Activated naive CD8-positive, alpha-beta T cell treated with anti-CD3 and anti-CD28 coated beads, Interleukin-2, amount 10 ng/mL, durations not matched to agents 7 days and 5 days (primary cell): ENCODE measurements around the gene ZFP64. TPM values are rescaled to one million over a fixed set of nuclear protein-coding genes. Genes with fewer than 3 reads are reported as not detected.

Source experiments
- ATAC-seq: fragments of 150-1000 bp; cut with Tn5 transposase; one replicate; pipeline ENCODE4 v1.10.0; 2021; ENCODE audit warnings: low read depth, moderate library complexity
- POLR2A ChIA-PET: fragments of 350-600 bp; sonication (Branson Sonifier 250); formaldehyde crosslinking; loops from one replicate; lab custom pipeline; 2021; ENCODE audit warnings: antibody characterized with exemption; lab: Charles Lee
- DNase-seq: peaks from one replicate; pipeline ENCODE4 v3.0.0; 2021
- H3K27ac Mint-ChIP-seq: one replicate; pipeline ENCODE4 v1.8.0; 2022; ENCODE audit warnings: mild to moderate bottlenecking, mixed read lengths
- H3K27me3 Mint-ChIP-seq: one replicate; pipeline ENCODE4 v1.8.0; 2022; ENCODE audit warnings: mild to moderate bottlenecking, moderate library complexity, mixed read lengths
- H3K36me3 Mint-ChIP-seq: one replicate; pipeline ENCODE4 v1.8.0; 2021; ENCODE audit warnings: mild to moderate bottlenecking, mixed read lengths
- H3K4me1 Mint-ChIP-seq: one replicate; pipeline ENCODE4 v1.8.0; 2021; ENCODE audit warnings: mixed read lengths
- H3K4me3 Mint-ChIP-seq: one replicate; pipeline ENCODE4 v1.8.0; 2022; ENCODE audit warnings: mild to moderate bottlenecking, moderate library complexity, mixed read lengths
- H3K9me3 Mint-ChIP-seq: one replicate; pipeline ENCODE4 v1.8.0; 2021; ENCODE audit warnings: mixed read lengths
- total RNA-seq, 2 experiments: library from RNA; stranded (reverse); gene quantifications; one replicate each; pipeline ENCODE4 v1.2.3, GENCODE V29; 2021

The ZFP64 gene
- total RNA-seq, 2 experiments from 2014 or later, result 12.2 to 13.7 TPM

DNA sequence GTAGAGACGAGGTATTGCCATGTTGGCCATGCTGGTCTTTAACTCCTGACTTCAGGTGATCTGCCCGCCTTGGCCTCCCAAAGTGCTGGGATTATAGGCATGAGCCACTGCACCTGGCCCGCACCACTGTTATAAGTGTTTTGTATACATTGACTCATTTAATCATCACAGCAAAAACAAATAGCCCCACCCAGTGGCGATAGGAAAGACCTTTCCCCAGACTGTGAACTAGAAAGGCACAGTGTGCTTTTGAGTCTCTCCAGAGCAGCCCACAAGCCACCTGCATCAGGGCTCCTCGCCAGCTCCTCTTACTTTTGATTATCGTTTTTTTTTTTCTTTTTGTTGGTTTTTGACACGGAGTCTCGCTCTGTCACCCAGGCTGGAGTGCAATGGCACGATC is 27.9 kb upstream of the ZFP64 start:
- Mint-ChIP-seq H3K4me3 (no peak overlapping the region), H3K4me1 (no peaks in the 10 kb centered on the region), H3K9me3 (peaks cover 10% of the 10 kb centered on the region), H3K36me3 (peaks cover 2% of the 10 kb centered on the region), H3K27ac (no peak overlapping the region), H3K27me3 (peaks cover 5% of the 10 kb centered on the region)
- no peak for ATAC-seq
- POLR2A ChIA-PET, result no interaction called here
- DNase-seq, result no peak

DNA sequence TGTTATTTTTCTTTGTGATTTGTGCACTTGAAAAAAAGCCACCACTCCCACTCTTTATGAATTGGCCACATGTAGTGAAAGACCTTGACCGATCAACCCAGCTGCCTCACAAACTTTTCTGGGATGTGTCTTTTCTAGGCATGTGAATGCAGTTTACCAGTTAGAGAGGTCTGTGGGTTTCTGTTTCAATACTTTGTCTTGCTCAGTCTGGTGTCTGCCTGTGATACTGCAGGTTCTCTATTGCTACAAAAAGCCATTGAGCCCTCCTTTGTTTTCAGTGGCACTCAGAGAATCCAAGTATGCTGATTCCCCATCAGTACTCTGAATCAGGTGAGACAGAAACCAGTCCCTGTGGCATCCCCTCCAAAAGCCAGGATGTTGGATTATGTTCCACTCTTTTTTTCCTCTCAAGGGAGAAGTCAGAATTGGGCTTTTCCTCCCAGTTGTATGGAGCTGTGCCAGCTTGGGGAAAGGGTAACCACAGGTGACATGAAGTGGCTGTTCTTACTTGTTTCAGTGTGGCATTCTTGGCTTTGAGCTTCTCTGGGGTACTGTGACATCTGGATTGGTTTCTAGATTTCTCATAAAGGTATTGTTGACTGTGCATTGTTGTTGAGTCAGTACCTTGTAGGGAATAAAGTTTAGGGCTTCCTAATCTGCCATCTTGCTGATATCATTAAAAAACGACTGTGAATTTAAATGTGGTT is 26.3 kb upstream of the ZFP64 start:
- Mint-ChIP-seq H3K4me3 (no peak overlapping the region), H3K27ac (no peak overlapping the region), H3K36me3 (peaks cover 2% of the 10 kb centered on the region), H3K27me3 (peaks cover 7% of the 10 kb centered on the region), H3K9me3 (peaks cover 10% of the 10 kb centered on the region), H3K4me1 (no peaks in the 10 kb centered on the region)
- ATAC-seq, result no peak
- POLR2A ChIA-PET, result no interaction called here
- DNase-seq, result no peak

DNA sequence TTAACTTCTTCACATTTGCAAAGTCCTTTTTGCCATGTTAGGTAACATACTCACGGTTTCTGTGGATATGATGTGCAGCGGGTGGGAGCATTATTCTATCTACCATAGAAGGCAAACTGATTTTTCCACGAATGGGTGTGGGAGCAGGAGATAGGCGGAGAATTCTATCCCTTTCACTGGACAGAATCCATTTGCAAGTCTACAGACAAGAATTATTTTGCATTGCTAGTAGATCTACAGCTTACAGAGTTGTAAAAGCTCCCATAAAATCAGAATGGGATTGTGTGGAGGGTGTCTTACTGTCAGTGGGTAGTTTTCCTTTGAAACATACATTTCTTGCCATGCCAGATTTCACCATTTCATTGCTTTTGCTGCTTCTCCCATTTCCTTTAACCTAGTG is 22.4 kb upstream of the ZFP64 start:
- H3K36me3 Mint-ChIP-seq, result no peaks in the 10 kb centered on the region
- ATAC-seq, result no peak
- POLR2A ChIA-PET, result interaction anchor here (1.4 kb wide), 1 partner anchor 22 kb away, joined by 5 read pairs; the partner anchor contains the start of gene ZFP64
- no peak for DNase-seq
- H3K27me3 Mint-ChIP-seq, result peaks cover 7% of the 10 kb centered on the region
- H3K27ac Mint-ChIP-seq, result no peak overlapping the region
- H3K4me3 Mint-ChIP-seq, result no peak overlapping the region
- peaks cover 2% of the 10 kb centered on the region for H3K9me3 Mint-ChIP-seq
- no peaks in the 10 kb centered on the region for H3K4me1 Mint-ChIP-seq

DNA sequence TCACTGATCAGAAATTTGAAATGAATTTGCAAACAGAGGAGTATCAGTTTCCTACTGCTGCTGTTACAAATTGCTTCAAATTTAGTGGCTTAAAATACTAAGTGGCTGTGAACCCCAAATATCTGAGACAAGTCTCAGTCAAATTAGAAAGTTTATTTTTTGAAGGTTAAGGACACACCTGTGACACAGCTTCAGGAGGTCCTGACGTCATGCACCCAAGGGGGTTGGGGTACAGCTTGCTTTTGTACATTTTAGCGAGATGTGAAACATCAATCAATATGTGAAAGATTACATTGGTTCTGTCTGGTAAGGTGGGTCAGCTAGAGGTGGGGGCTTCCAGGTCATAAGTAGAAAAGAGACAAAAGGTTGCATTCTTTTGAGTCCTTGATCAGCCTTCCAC is 21.4 kb upstream of the ZFP64 start:
- Mint-ChIP-seq H3K27me3 (peaks cover 7% of the 10 kb centered on the region), H3K4me3 (no peak overlapping the region)
- no peak for ATAC-seq

DNA sequence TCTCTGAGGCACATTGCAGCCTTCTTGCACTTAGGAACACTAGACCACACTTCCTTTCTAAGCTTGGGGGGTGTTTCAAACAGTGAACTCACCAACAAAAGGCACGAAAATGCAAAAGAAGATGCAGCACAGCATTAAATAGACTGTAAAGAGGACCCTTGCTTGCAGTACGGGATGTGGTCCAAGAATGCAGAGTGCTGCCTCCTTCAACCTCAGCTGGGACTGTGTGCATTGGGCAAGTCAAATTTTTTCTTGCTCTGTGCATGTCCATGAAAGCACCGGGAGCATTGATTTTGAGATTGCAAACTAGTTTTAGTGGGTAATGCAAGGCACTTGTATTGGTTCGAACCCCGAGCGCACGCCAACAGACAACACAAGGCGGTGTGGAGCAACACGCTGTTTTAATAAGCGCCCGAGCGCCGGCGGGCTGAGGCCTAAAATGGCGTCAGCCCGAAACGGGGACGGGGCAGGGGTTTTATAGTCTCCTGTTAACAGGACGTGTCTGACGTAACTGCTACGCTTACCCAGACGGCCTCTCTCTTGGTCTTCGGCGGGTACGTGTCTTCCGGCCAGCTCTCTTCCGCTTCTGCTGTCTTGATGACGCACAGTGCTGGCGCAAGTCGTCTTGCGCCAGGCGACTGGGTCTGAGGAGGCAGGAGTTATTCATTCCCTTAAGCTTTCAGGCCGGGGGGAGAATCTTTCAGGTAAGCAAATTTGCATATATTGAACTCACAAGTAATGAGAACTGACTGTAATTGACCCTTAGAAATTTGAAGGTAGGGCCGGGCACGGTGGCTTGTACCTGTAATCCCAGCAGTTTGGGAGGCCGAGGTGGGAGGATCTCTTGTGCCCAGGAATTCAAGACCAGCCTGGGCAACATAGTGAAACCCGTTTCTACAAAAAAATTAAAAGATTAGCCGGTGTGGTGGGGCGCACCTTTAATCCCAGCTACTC is 18.7 kb upstream of the ZFP64 start:
- Mint-ChIP-seq H3K27ac (no peak overlapping the region), H3K27me3 (peaks cover 3% of the 10 kb centered on the region), H3K4me3 (no peak overlapping the region), H3K36me3 (no peaks in the 10 kb centered on the region), H3K4me1 (no peaks in the 10 kb centered on the region), H3K9me3 (peaks cover 2% of the 10 kb centered on the region)
- no peak for ATAC-seq
- no peak for DNase-seq
- POLR2A ChIA-PET, result no interaction called here

More for the DNA sequence above, 21.4 kb upstream of the ZFP64 start:
- no peaks in the 10 kb centered on the region for H3K4me1 Mint-ChIP-seq
- no peak for DNase-seq
- peaks cover 2% of the 10 kb centered on the region for H3K9me3 Mint-ChIP-seq
- no peaks in the 10 kb centered on the region for H3K36me3 Mint-ChIP-seq
- POLR2A ChIA-PET, result interaction anchor here (1.4 kb wide), 1 partner anchor 21 kb away, joined by 5 read pairs; the partner anchor contains the start of gene ZFP64
- no peak overlapping the region for H3K27ac Mint-ChIP-seq

DNA sequence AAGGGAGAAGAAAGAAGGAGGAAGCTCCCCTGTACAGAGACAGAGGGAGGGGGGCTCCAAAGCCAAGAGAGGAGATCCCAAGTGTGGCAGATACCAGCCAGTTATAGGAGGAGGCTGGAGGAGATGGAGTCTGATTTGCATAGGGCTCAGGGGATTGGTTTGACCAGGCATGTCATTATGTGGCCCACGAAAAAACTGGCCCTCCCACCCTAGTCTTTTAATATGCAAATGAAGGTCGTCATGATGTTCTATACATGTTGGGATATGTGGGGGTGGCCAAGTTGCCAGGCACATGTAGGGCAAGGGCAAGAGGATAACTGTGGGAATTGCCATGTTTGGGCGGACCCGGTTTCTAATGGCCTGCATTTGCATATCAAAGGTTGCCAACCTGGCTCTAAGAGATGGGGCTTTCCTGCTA is 17.6 kb upstream of the ZFP64 start:
- Mint-ChIP-seq H3K27me3 (peaks cover 3% of the 10 kb centered on the region), H3K9me3 (peaks cover 2% of the 10 kb centered on the region), H3K27ac (no peak overlapping the region), H3K36me3 (no peaks in the 10 kb centered on the region), H3K4me3 (no peak overlapping the region), H3K4me1 (no peaks in the 10 kb centered on the region)
- DNase-seq (no peak), ATAC-seq (no peak)
- POLR2A ChIA-PET, result no interaction called here

DNA sequence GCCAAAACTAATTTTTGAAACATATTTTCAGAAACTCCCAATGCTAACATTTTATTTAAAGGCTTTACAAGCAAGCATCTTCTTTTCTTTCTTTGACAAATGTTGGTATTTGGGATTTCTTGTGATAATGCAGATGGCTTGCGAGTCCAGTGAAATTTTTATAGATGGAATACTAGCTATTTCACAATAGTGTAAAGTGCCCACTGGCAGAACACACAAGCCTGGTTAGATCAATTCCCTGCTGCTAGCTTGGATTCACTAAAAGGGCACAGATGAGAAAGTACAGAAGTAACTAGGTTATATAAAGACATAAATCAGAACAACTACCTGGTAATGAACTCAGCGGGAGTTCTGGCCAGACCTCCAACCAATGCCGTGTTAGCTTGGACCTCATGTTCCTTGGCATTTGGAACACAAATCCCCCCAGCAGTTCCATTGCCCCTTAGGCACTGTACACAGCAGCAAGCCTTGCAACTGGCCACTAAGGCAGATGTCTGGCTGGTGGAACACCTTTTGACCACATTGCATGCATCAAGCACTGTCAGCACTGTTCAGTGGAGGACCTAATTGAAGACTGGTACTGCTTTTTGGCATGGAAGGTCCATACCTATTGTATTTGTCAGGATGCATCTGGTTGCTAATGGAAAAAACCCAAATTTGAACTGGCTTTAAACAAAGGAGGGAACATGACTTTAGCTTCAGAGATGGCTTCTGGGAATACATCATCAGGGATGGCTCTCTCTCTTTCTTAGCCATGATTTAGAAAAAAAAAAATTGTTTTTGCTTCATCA is 15.6 kb upstream of the ZFP64 start:
- ATAC-seq (no peak), DNase-seq (no peak)
- POLR2A ChIA-PET, result no interaction called here
- Mint-ChIP-seq H3K36me3 (no peaks in the 10 kb centered on the region), H3K9me3 (peaks cover 2% of the 10 kb centered on the region), H3K27ac (no peak overlapping the region), H3K4me1 (no peaks in the 10 kb centered on the region), H3K27me3 (no peaks in the 10 kb centered on the region), H3K4me3 (no peak overlapping the region)

DNA sequence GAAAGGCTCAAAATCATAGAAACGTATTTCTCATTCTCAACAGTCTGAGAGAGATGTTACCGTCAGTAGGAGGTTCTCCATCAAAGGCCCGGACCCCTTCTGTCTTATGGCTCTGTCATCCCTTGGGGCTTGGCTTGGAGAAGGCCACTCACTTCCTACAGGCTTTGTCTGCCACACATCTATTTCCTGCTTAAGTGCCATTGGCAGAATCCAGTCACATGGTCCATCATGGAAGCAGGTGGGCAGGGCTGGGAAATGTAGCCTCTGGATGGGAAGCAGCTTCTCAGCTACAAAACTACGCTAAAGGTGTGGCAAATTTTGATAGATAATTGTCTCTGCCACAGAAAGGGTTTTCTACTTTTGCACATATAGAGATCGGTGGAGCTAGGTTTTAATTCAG is 12.6 kb upstream of the ZFP64 start:
- no peaks in the 10 kb centered on the region for H3K27me3 Mint-ChIP-seq
- H3K36me3 Mint-ChIP-seq, result no peaks in the 10 kb centered on the region
- POLR2A ChIA-PET, result no interaction called here
- H3K4me1 Mint-ChIP-seq, result no peaks in the 10 kb centered on the region
- H3K9me3 Mint-ChIP-seq, result no peaks in the 10 kb centered on the region
- H3K27ac Mint-ChIP-seq, result no peak overlapping the region
- DNase-seq (no peak), ATAC-seq (no peak)
- H3K4me3 Mint-ChIP-seq, result no peak overlapping the region

DNA sequence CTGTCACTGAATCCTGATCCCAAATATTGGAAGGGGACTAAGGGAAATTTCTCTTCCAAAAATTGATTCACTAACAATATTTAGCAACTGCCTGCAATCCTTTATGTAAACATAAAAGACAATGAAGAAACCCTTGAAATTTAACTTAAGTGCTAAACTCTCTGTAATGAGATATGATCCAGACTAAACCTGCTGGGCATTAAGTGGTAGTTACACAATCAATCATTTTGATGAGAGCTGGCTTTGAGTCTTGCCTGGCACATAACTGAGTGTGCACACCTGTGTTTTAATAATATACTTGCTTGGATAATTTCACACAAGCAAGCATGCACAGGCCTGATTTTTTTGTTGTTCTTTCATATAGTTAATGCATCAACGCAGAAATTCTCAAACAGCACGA is 9.8 kb upstream of the ZFP64 start:
- Mint-ChIP-seq H3K9me3 (no peaks in the 10 kb centered on the region), H3K4me1 (no peaks in the 10 kb centered on the region), H3K27ac (no peak overlapping the region), H3K36me3 (no peaks in the 10 kb centered on the region), H3K27me3 (no peaks in the 10 kb centered on the region), H3K4me3 (no peak overlapping the region)
- ATAC-seq (no peak), DNase-seq (no peak)
- POLR2A ChIA-PET, result interaction anchor here (1.3 kb wide), 1 partner anchor 10 kb away, joined by 3 read pairs; the partner anchor contains the start of gene ZFP64

DNA sequence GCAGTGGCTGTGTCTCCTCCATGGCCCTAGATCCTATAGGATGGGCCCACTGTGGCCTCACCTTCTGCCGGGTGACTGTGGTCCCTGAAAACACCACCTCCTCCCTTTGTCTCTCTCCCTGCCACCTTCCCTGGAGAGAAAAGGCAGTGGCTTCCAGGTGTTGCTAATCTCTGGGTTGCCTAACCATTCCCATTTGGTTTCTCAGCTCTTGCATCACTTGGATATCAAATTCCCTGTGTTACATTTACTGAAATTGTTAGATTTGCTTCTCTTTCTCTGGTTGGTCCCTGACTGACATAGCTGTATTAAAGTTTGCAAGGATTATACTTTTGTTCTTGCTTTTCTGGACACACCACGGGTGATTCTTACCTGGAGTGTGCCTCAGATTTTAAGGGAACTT is 9.3 kb upstream of the ZFP64 start:
- Mint-ChIP-seq H3K4me1 (no peaks in the 10 kb centered on the region), H3K4me3 (no peak overlapping the region), H3K27me3 (no peaks in the 10 kb centered on the region), H3K36me3 (no peaks in the 10 kb centered on the region), H3K27ac (no peak overlapping the region), H3K9me3 (no peaks in the 10 kb centered on the region)
- DNase-seq (no peak), ATAC-seq (no peak)
- POLR2A ChIA-PET, result interaction anchor here (1.3 kb wide), 1 partner anchor 9 kb away, joined by 3 read pairs; the partner anchor contains the start of gene ZFP64

DNA sequence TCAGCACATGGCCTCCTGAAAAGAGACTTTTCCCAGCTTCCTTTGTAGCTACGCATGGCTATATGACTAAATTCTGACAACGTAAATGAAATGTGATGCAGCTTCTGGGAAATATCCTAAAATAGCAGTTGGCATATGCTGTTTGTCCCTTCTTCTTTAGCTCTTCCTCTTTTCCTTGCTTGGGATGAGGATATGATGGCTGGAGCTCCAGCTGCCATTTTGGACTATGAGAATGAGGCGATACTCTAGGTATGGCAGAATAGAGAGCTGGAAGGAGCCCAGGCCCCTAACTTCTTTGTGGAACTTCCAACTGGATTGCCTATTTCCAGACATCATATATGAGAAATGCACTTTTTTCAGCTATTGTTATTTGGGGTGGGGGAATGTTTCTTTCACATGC is 5.3 kb upstream of the ZFP64 start:
- Mint-ChIP-seq H3K36me3 (no peaks in the 10 kb centered on the region), H3K27ac (peak overlapping the region; percentile 5), H3K9me3 (no peaks in the 10 kb centered on the region), H3K27me3 (no peaks in the 10 kb centered on the region), H3K4me1 (peaks cover 4% of the 10 kb centered on the region), H3K4me3 (no peak overlapping the region)
- DNase-seq, result no peak
- POLR2A ChIA-PET, result no interaction called here
- no peak for ATAC-seq

DNA sequence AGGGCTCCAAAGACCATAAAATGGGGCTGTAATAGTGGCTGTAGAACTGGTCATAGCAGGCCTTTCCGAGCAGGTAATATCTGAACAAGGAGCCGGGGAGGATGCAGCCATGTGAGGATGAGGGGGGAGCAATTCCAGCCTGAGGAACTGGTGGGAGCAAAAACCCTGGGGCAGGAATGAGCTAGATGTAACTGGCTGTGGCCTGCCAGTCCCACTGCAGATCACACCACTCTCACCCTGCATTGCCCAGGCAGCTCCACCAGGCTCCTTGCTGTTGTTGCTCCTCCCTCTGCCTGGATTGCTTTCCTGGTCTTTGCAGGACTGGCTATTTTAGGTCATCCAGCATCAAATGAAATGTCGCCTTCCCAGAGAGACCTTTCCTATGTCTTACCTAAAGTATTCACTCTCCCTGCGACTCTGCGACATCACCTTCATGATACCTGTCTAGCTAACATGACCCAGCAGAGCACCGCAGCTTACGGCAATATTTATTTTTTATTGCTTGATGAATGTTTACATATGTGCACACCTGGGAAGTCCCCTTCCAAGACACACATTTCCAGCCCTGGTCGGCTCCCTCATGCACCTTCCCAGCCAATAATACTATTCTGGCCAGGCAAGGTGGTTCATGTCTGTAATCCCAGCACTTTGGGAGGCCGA is 2.4 kb upstream of the ZFP64 start:
- Mint-ChIP-seq H3K27ac (no peak overlapping the region), H3K27me3 (no peaks in the 10 kb centered on the region), H3K9me3 (no peaks in the 10 kb centered on the region), H3K4me1 (peaks cover 12% of the 10 kb centered on the region), H3K36me3 (no peaks in the 10 kb centered on the region), H3K4me3 (no peak overlapping the region)
- DNase-seq, result no peak
- POLR2A ChIA-PET, result no interaction called here
- ATAC-seq, result no peak

DNA sequence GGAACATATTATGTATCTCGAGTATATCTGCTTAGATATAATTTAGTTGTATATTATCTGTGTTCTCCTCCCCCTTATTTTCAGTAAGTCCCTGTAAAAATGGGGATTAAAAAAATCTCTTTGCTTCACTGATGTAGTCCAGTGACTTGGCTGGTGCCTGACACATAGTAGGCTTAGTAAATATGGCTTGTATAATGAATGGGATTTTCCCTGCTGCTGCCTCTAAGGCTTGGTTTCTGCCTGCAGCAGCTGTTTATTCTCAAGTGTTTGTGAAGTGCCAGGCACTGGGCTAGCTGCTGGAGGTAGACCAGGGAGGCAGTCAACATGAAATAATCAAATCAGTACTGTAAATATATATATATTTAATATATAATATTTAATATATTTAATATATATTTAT is 1.6 kb upstream of the ZFP64 start:
- peak overlapping the region; percentile 91 for H3K27ac Mint-ChIP-seq

More for the DNA sequence above, 1.6 kb upstream of the ZFP64 start:
- peaks cover 12% of the 10 kb centered on the region for H3K4me1 Mint-ChIP-seq
- no peak for DNase-seq
- H3K4me3 Mint-ChIP-seq, result peak overlapping the region; percentile 94
- no peaks in the 10 kb centered on the region for H3K27me3 Mint-ChIP-seq
- POLR2A ChIA-PET, result no interaction called here
- no peaks in the 10 kb centered on the region for H3K9me3 Mint-ChIP-seq
- no peak for ATAC-seq
- H3K36me3 Mint-ChIP-seq, result no peaks in the 10 kb centered on the region
